Hematopoietic multipotent progenitor cell treated with erythropoietin and hydrocortisone succinate and interleukin-3 and kit ligand, for 8 days (in vitro differentiated cells): ENCODE results near the gene SOD1.
A peak's percentile ranks its signal among the peaks of the same experiment; 100 is the strongest.

ENCODE experiments used
- DNase-seq: peaks from one replicate; pipeline ENCODE4 v3.0.0-alpha.2; 2015

SOD1 gene

DNA sequence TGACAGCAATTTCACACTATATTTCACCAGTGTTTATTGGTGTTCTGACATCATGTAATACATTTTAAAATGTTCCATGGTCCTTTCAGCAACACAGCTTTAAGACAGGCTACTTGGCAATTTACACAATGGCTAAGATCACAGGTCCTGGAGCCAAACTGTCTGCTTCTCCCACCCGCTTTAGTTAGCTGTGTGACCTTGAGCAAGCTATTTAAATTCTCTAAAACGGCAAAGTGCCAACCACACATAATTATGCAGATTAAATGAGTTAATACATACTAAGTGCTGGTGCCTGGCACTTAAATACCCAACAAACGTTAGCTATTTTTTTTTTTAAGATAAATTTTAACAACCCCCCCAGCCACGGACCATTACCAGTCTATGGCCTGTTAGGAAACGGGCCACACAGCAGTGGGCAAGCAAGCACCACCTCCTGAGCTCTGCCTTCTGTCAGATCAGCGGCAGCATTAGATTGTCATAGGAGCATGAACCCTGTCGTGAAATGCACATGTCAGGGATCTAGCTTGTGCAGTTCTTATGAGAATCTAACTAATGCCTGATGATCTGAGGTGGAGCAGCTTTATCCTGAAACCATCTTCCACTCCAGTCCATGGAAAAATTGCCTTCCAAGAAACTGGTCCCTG, 26.9 kb downstream of the SOD1 start:
- no peak for DNase-seq

GRCh38 chr21:31687108-31687507, 27.6 kb downstream of the SOD1 start:
- no peak for DNase-seq

- no peak for DNase-seq
These were observed 29.3 kb downstream of the SOD1 start for GRCh38 chr21:31688603-31689368.

GRCh38 chr21:31693222-31693621, 33.7 kb downstream of the SOD1 start:
- DNase-seq, result no peak

DNA sequence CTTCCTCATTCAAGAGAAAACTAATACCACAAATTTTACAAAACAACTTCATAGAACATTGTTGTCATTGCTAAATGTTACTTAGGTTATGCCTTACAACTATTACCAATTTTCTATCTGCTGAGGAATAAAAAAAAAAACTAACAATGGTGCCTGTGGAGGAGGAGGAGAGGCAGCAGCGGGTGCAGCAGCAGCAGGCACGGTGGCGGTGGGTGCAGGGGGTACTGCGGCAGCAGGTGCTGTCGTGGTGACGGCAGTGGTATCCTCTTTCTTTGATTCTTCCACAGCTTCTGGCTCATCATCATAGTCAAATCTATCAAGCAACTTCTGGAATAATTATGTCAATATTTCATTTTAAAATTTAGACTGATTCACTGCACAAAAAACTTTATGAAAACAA, 36.9 kb downstream of the SOD1 start:
- DNase-seq, result no peak

DNA sequence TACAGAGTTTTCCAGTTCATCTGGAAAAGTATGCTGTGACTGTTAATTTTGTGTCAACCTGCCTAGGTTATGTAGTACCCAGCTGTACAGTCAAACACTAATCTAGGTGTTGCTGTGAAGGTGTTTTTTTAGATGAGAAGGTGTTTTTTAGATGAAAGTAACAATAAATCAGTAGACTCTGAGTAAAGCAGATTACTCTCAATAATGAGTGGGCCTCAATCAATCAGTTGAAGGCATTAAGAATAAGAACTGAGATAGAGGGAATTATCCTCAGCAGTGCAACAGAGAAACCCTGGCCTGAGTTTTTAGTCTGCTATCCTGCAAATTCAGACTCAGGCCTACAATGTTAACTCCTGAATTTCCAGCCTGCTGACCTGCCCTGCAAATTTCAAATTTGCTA, 39.0 kb downstream of the SOD1 start:
- no peak for DNase-seq

- no peak for DNase-seq
These were observed 40.5 kb downstream of the SOD1 start for GRCh38 chr21:31700040-31700439.

DNA sequence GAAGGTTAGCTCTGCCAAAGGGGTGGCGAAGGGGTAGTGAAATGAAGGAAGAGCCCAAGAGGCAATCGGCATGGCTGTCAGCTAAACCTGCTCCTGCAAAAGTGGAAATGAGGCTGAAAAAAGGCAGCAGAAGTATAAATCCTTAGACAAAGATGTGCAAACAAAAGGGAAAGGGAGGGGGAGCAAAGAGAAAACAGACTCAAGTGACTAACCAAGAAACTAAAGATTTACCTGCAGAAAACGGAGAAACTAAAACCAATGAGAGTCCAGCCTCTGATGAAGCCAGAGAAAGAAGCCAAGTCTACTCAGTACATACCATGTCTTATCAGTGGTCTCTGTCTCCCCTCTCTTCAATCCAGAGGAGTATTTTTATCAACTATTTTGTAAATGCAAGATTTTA, 47.1 kb downstream of the SOD1 start:
- DNase-seq, result no peak

DNA sequence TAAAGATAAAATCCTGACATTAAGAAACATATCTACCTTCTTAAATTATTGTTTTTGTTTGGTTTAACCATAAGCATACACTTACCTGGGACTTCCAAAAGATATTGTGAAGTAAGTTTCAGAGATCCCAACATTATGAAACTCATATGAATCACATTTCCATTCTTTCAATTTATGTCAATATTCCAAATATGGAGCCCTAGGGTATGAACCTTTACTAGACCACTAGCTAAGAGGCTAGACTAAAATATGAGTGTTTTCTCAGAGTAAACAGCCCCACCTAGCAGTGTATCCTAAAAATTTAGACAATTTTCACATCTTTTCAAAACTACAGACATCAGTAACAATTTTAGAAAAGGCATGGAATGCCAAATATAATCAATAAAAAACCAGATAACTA, 48.0 kb downstream of the SOD1 start:
- DNase-seq, result no peak

GRCh38 chr21:31708541-31708940, 49.0 kb downstream of the SOD1 start:
- no peak for DNase-seq

DNA sequence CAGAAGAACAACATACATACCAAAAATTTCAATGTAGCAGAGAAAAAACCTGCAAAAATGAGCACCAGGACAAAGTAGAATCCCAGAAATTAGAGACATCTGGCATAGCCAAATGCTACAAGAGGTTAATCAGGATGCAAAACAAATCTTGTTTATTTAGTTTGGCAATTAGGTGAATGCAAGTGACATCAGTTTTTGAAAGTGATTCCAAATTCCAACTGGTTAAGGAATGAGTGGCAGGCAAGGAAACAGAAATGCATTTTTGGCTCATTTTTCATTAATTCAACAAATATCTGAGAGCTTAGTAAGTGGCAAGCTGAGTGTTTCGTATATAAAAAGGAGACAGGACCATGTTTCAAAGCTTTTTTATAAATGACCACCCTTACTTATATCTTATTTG, 51.1 kb downstream of the SOD1 start:
- DNase-seq, result no peak

DNA sequence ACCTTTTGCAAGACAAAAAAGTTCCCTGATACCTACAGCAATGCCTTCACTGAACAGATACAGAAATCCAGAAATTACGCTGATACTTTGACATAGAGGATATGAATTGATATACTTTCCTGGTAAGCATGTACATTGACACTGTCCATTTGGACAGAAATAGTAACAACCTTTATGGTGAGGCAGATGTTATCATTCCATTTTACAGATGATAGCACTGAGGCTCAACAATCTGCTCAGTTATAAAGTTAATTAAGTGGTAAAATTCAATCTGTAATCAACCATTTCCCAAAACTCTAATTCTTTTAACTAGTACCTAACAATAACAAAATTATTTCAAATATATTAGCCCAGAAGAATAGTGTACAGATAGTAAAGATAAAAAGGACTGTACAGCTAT, 51.8 kb downstream of the SOD1 start:
- no peak for DNase-seq

DNA sequence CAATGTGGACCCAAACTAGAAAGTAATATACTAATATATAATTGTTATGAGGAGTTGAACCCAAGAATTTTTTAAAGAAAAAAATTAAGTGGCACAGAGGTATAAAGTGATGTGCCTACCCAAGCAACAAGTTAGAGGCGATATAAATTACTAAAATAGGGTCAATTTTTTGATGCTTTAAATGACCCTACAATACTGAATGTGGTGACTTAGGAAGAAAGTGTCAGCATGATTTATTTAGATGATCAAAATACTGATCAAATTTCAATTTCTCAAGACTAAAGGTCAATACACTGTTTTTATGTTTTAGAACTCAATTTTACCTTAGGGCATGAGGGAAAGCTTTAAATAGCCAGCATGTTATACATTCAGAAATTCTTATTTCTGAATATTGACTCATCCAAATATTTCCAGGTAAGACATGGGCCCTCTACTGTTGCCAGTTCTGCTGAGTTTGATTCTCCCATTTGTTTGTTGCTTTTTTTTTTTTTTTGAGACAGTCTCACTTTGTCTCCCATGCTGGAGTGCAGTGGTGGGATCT, 52.3 kb downstream of the SOD1 start:
- DNase-seq, result no peak

- no peak for DNase-seq
These were observed 53.6 kb downstream of the SOD1 start for GRCh38 chr21:31713115-31713514.

GRCh38 chr21:31713973-31714740, 54.7 kb downstream of the SOD1 start:
- peak; percentile 55 for DNase-seq

GRCh38 chr21:31714741-31715365, 55.4 kb downstream of the SOD1 start:
- DNase-seq, result no peak

DNA sequence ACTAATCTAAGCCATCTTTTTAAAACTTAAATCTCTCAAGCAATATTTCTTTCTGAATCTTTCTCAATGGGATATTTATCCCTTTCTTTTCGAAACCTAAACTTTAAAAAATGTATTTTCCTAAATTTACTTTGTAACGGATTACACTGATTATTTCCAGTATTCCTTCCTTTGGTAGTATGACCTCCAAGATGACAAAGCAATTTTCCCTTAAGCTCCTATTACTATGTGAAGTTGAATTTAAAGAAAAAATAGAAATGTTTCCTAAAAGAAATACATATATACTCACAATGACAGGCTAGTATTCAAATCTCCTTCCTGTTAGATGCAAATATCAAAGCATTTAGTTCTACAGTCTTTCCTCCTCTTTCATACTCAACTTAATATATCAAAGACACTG, 56.6 kb downstream of the SOD1 start:
- no peak for DNase-seq
